Neural progenitor cell (in vitro differentiated cells): ENCODE data around the gene ERICH2. TPM values are rescaled to one million over a fixed set of nuclear protein-coding genes. Genes with fewer than 3 reads are reported as not detected.

Source experiments
- DNase-seq: peaks from one replicate; pipeline ENCODE4 v3.0.0-alpha.2; 2016; ENCODE audit warnings: low spot score
- H2AFZ ChIP-seq: fragments of 200-600 bp; sonication (generic); replicated peaks from 2 replicates; pipeline ENCODE4 v1.6.1; 2016; ENCODE audit warnings: antibody characterized with exemption
- H3F3A ChIP-seq: fragments of 200-600 bp; sonication (generic); 2 replicates; pipeline ENCODE4 v1.6.1; 2016; ENCODE audit warnings: antibody characterized with exemption, low read depth
- H3K27ac ChIP-seq: fragments of 200-600 bp; sonication (generic); 2 replicates; pipeline ENCODE4 v1.5.1; 2016; ENCODE audit warnings: mild to moderate bottlenecking
- H3K27me3 ChIP-seq: fragments of 200-600 bp; sonication (generic); 2 replicates; pipeline ENCODE4 v1.6.1; 2016; ENCODE audit warnings: mild to moderate bottlenecking, moderate library complexity
- H3K36me3 ChIP-seq: fragments of 200-600 bp; sonication (generic); 2 replicates; pipeline ENCODE4 v1.5.1; 2016
- H3K4me1 ChIP-seq: fragments of 200-600 bp; sonication (generic); 2 replicates; pipeline ENCODE4 v1.6.1; 2016; ENCODE audit warnings: mixed run types
- H3K4me2 ChIP-seq: fragments of 200-600 bp; sonication (generic); 2 replicates; pipeline ENCODE4 v1.6.1; 2016
- H3K4me3 ChIP-seq: fragments of 200-600 bp; sonication (generic); 2 replicates; pipeline ENCODE4 v1.5.1; 2016
- H3K79me2 ChIP-seq: fragments of 200-600 bp; sonication (generic); 2 replicates; pipeline ENCODE4 v1.6.1; 2016; ENCODE audit warnings: low read depth
- H3K9ac ChIP-seq: fragments of 200-600 bp; sonication (generic); 2 replicates; pipeline ENCODE4 v1.6.1; 2016
- H3K9me3 ChIP-seq: fragments of 200-600 bp; sonication (generic); 2 replicates; pipeline ENCODE4 v1.5.1; 2016; ENCODE audit warnings: low read depth
- H4K20me1 ChIP-seq: fragments of 200-600 bp; sonication (generic); 2 replicates; pipeline ENCODE4 v1.6.1; 2016; ENCODE audit warnings: low read depth
- H3K27ac Mint-ChIP-seq: 3 replicates; pipeline ENCODE4 v1.8.0; 2021; ENCODE audit warnings: mixed read lengths
- H3K27me3 Mint-ChIP-seq: 2 replicates; pipeline ENCODE4 v1.8.0; 2022; ENCODE audit warnings: low read depth, mild to moderate bottlenecking, inconsistent platforms, moderate library complexity, mixed read lengths; ENCODE audit not compliant: insufficient read depth
- H3K36me3 Mint-ChIP-seq: 3 replicates; pipeline ENCODE4 v1.8.0; 2021; ENCODE audit warnings: mixed read lengths
- H3K4me1 Mint-ChIP-seq: 3 replicates; pipeline ENCODE4 v1.8.0; 2021; ENCODE audit warnings: mixed read lengths
- H3K4me3 Mint-ChIP-seq: 3 replicates; pipeline ENCODE4 v1.8.0; 2021; ENCODE audit warnings: mild to moderate bottlenecking, moderate library complexity, mixed read lengths
- H3K9me3 Mint-ChIP-seq: 3 replicates; pipeline ENCODE4 v1.8.0; 2020; ENCODE audit warnings: mixed read lengths
- EZH2 ChIP-seq: fragments of 200-600 bp; sonication (generic); IDR thresholded peaks from 2 replicates; pipeline ENCODE4 v1.6.1; 2017; ENCODE audit warnings: antibody characterized with exemption, mild to moderate bottlenecking, moderate library complexity
- EZH2phosphoT487 ChIP-seq: fragments of 200-600 bp; sonication (generic); IDR thresholded peaks from 2 replicates; pipeline ENCODE4 v1.6.1; 2017; ENCODE audit warnings: antibody characterized with exemption
- total RNA-seq: library from RNA; depleted of rRNA; stranded (reverse); fragments of >200 nt; gene quantifications from 2 replicates; pipeline ENCODE4 v1.2.3, GENCODE V29; 2015; ENCODE audit warnings: low replicate concordance
- TF ChIP-seq, protein P1 (sequence below): fragments of 200-600 bp; sonication (generic); IDR thresholded peaks from 2 replicates; pipeline ENCODE4 v1.5.1; 2017; ENCODE audit warnings: antibody characterized with exemption, mild to moderate bottlenecking

The ERICH2 gene
- total RNA-seq, result 0.43 and 2.7 TPM in 2 replicates

- peaks cover 12% of the 10 kb centered on the region for H3K79me2 ChIP-seq
- H3K4me3 ChIP-seq, result peak within 1 kb of the TSS; percentile 63
- H3K36me3 Mint-ChIP-seq, result no peaks in the 10 kb centered on the region
- peaks cover 18% of the 10 kb centered on the region for H3F3A ChIP-seq
- H3K27me3 Mint-ChIP-seq, result peaks cover 5% of the 10 kb centered on the region
- no peaks in the 10 kb centered on the region for H3K36me3 ChIP-seq
- H3K27ac ChIP-seq, result peak within 1 kb of the TSS; percentile 64
- no peaks in the 10 kb centered on the region for H3K9me3 Mint-ChIP-seq
- no peak within 1 kb of the TSS for H3K9ac ChIP-seq
- H2AFZ ChIP-seq, result peak within 1 kb of the TSS; percentile 71
- no peaks in the 10 kb centered on the region for H3K27me3 ChIP-seq
- peaks cover 31% of the 10 kb centered on the region for H3K4me1 Mint-ChIP-seq
- H3K4me1 ChIP-seq, result peaks cover 28% of the 10 kb centered on the region
- peak within 1 kb of the TSS; percentile 88 for H3K4me3 Mint-ChIP-seq
- no peaks in the 10 kb centered on the region for H3K9me3 ChIP-seq
- no peaks in the 10 kb centered on the region for H4K20me1 ChIP-seq
- no peak within 1 kb of the TSS for H3K27ac Mint-ChIP-seq
- TF ChIP-seq, protein P1, sequence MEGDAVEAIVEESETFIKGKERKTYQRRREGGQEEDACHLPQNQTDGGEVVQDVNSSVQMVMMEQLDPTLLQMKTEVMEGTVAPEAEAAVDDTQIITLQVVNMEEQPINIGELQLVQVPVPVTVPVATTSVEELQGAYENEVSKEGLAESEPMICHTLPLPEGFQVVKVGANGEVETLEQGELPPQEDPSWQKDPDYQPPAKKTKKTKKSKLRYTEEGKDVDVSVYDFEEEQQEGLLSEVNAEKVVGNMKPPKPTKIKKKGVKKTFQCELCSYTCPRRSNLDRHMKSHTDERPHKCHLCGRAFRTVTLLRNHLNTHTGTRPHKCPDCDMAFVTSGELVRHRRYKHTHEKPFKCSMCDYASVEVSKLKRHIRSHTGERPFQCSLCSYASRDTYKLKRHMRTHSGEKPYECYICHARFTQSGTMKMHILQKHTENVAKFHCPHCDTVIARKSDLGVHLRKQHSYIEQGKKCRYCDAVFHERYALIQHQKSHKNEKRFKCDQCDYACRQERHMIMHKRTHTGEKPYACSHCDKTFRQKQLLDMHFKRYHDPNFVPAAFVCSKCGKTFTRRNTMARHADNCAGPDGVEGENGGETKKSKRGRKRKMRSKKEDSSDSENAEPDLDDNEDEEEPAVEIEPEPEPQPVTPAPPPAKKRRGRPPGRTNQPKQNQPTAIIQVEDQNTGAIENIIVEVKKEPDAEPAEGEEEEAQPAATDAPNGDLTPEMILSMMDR, result peak; percentile 38
- TF ChIP-seq EZH2, result no peak
- H3K4me2 ChIP-seq, result peak within 1 kb of the TSS; percentile 82
- DNase-seq, result peak; percentile 93
Observed at GRCh38 chr2:170770008-170770605, at the start of gene ERICH2. ERICH2 (plus strand) TSS chr2:170770378; CDS start chr2:170770682, 304 bp downstream.

DNA sequence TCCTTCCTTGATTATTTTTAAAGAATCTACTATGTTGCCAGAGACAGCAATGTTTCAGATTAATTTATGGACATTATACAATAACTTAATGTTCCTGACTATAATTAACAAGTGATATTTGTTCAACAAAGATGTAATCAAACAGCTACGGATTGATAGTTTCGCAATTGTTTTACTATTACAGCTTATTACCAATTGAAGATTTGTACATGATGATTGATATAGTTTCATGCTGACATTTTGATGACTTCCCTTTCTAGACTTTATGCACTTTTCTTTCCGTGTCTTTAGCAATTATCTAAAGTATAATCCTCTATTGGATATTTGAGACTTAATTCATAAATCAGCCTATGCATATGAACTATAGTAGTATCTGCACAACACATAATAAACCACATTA lies 48.5 kb upstream of the ERICH2 start:
- Histone ChIP-seq H3K4me1 (peaks cover 41% of the 10 kb centered on the region), H3K27ac (no peak overlapping the region), H3K27me3 (peaks cover 43% of the 10 kb centered on the region), H3K4me2 (no peak overlapping the region), H3K79me2 (peaks cover 36% of the 10 kb centered on the region), H3K36me3 (no peaks in the 10 kb centered on the region), H3K9ac (no peak overlapping the region), H3K4me3 (no peak overlapping the region), H3F3A (peaks cover 28% of the 10 kb centered on the region), H2AFZ (no peak overlapping the region), H3K9me3 (no peaks in the 10 kb centered on the region), H4K20me1 (peaks cover 22% of the 10 kb centered on the region)
- Mint-ChIP-seq H3K9me3 (no peaks in the 10 kb centered on the region), H3K4me3 (no peak overlapping the region), H3K4me1 (peaks cover 29% of the 10 kb centered on the region), H3K36me3 (peaks cover 23% of the 10 kb centered on the region), H3K27ac (no peak overlapping the region), H3K27me3 (peaks cover 9% of the 10 kb centered on the region)
- no peak for TF ChIP-seq EZH2
- TF ChIP-seq EZH2phosphoT487, result no peak
- TF ChIP-seq, protein P1, result no peak
- no peak for DNase-seq

GRCh38 chr2:170722301-170722700 lies 47.9 kb upstream of the ERICH2 start:
- peaks cover 24% of the 10 kb centered on the region for H3F3A ChIP-seq
- DNase-seq, result no peak
- Mint-ChIP-seq H3K36me3 (peaks cover 23% of the 10 kb centered on the region), H3K27ac (no peak overlapping the region), H3K4me1 (peaks cover 26% of the 10 kb centered on the region), H3K27me3 (peaks cover 7% of the 10 kb centered on the region), H3K4me3 (no peak overlapping the region), H3K9me3 (no peaks in the 10 kb centered on the region)
- H4K20me1 ChIP-seq, result peaks cover 21% of the 10 kb centered on the region
- H2AFZ ChIP-seq, result no peak overlapping the region
- TF ChIP-seq, protein P1, result no peak
- no peak for TF ChIP-seq EZH2
- TF ChIP-seq EZH2phosphoT487, result no peak
- H3K27ac ChIP-seq, result no peak overlapping the region
- H3K4me1 ChIP-seq, result peaks cover 37% of the 10 kb centered on the region
- no peak overlapping the region for H3K9ac ChIP-seq
- peaks cover 37% of the 10 kb centered on the region for H3K27me3 ChIP-seq
- H3K79me2 ChIP-seq, result peaks cover 32% of the 10 kb centered on the region
- no peaks in the 10 kb centered on the region for H3K36me3 ChIP-seq
- no peak overlapping the region for H3K4me2 ChIP-seq
- no peaks in the 10 kb centered on the region for H3K9me3 ChIP-seq
- H3K4me3 ChIP-seq, result no peak overlapping the region
